GM12878 (cell line): ENCODE data around the gene SRGAP2C. TPM values are rescaled to one million over a fixed set of nuclear protein-coding genes. Genes with fewer than 3 reads are reported as not detected.
A peak's percentile ranks its signal among the peaks of the same experiment; 100 is the strongest.
"Not testable (repeated sequence)": the region's sequence is repeated elsewhere in the genome, so short reads cannot be mapped to it uniquely, and the experiment has no call there.

Experiments
- ATAC-seq: fragments of 200-7000 bp; cut with Tn5 transposase; 3 replicates; pipeline ENCODE4 v1.9.1; 2020; ENCODE audit warnings: mild to moderate bottlenecking, moderate library complexity
- BruUV-seq: library from RNA; stranded (reverse); fragments of 400-500 nt; replicated peaks from 2 replicates; lab custom pipeline; 2021; lab: Mats Ljungman, UMichigan
- CTCF ChIA-PET: fragments of 300-600 bp; sonication (Branson Sonifier 250); formaldehyde crosslinking; extraction: SDS; loops from one replicate; lab custom pipeline; 2021; ENCODE audit warnings: inconsistent platforms; lab: Yijun Ruan, JAX
- POLR2A ChIA-PET: fragments of 350-600 bp; formaldehyde crosslinking; extraction: SDS; loops from one replicate; lab custom pipeline; 2021; ENCODE audit warnings: inconsistent platforms; lab: Charles Lee
- RAD21 ChIA-PET: fragments of 300-600 bp; sonication (Branson Sonifier 250); formaldehyde crosslinking; loops from one replicate; lab custom pipeline; 2023; ENCODE audit warnings: antibody characterized with exemption; ENCODE audit not compliant: unreplicated experiment; lab: Charles Lee
- SMC1A ChIA-PET: fragments of 300-600 bp; sonication (Branson Sonifier 250); formaldehyde crosslinking; loops from one replicate; lab custom pipeline; 2023; ENCODE audit not compliant: unreplicated experiment, uncharacterized antibody; lab: Charles Lee
- DNase-seq: peaks from one replicate; pipeline ENCODE4 v3.0.0-alpha.2; 2011; ENCODE audit warnings: low read depth, low spot score
- FAIRE-seq: peaks from 3 replicates; lab custom pipeline; 2011; peaks lifted over from hg19 to GRCh38; lab: Jason Lieb, UNC
- H2AFZ ChIP-seq: 2 replicates; pipeline ENCODE4 v1.6.0; 2011; ENCODE audit warnings: low read depth, low read length, control low read depth; ENCODE audit not compliant: control insufficient read depth
- H3K27ac ChIP-seq: 2 replicates; pipeline ENCODE4 v1.5.1; 2011; ENCODE audit warnings: control low read depth; ENCODE audit not compliant: control insufficient read depth, insufficient read depth
- H3K27me3 ChIP-seq, 2 experiments: replicated peaks in 1 of 2; 2 replicates each; pipeline versions ENCODE4 v1.6.0 to v1.6.1; 2011; ENCODE audit warnings: low read length in 1 of 2; ENCODE audit not compliant: control insufficient read depth in 2 of 2, insufficient read depth in 2 of 2
- H3K36me3 ChIP-seq, 2 experiments: 2 replicates each; pipeline ENCODE4 v1.5.1; 2011; ENCODE audit warnings: low read length in 1 of 2; ENCODE audit not compliant: control insufficient read depth in 2 of 2, insufficient read depth in 2 of 2
- H3K4me1 ChIP-seq: 2 replicates; pipeline ENCODE4 v1.6.1; 2011; ENCODE audit warnings: mild to moderate bottlenecking, low read length, moderate library complexity, mixed read lengths; ENCODE audit not compliant: control insufficient read depth, insufficient read depth
- H3K4me2 ChIP-seq: 2 replicates; pipeline ENCODE4 v1.6.0; 2011; ENCODE audit warnings: control low read depth; ENCODE audit not compliant: control insufficient read depth, insufficient read depth
- H3K4me3 ChIP-seq: fragments of 200-600 bp; sonication (generic); 2 replicates; pipeline ENCODE4 v1.5.1; 2016
- H3K79me2 ChIP-seq: 2 replicates; pipeline ENCODE4 v1.6.0; 2011; ENCODE audit warnings: low read length; ENCODE audit not compliant: control insufficient read depth, insufficient read depth
- H3K9ac ChIP-seq: 2 replicates; pipeline ENCODE4 v1.8.0; 2011; ENCODE audit warnings: low read length, control low read depth, mixed read lengths; ENCODE audit not compliant: control insufficient read depth, insufficient read depth
- H3K9me3 ChIP-seq: replicated peaks from 3 replicates; pipeline ENCODE4 v1.5.1; 2011; ENCODE audit warnings: mild to moderate bottlenecking, low read length; ENCODE audit not compliant: control insufficient read depth, insufficient read depth
- H4K20me1 ChIP-seq: 2 replicates; pipeline ENCODE4 v1.6.0; 2011; ENCODE audit not compliant: control insufficient read depth, insufficient read depth
- RUNX3 ChIP-seq: IDR thresholded peaks from 2 replicates; pipeline ENCODE4 v1.6.1; 2012; ENCODE audit warnings: low read length, inconsistent platforms
- WGBS: methylation state at CpG from one replicate; pipeline ENCODE4 v1.1.6; 2016; ENCODE audit warnings: low lambda C conversion rate; ENCODE audit not compliant: insufficient replicate concordance, insufficient coverage; ENCODE audit errors: missing lambda C conversion rate; 5-methylcytosine and 5-hydroxymethylcytosine counted together
- in situ Hi-C: fragments of 300-500 bp; cut with MboI; formaldehyde crosslinking; loops from 9 replicates; pipeline ENCODE4 v1.14.3; 2018; ENCODE audit warnings: mixed read lengths
- intact Hi-C: fragments of 100-400 bp; cut with micrococcal nuclease; formaldehyde crosslinking; loops from one replicate; pipeline ENCODE4 v1.14.2; 2022; ENCODE audit not compliant: unreplicated experiment
- polyA plus RNA-seq, 11 experiments: library from polyadenylated mRNA; depleted of rRNA in 4 of 11; unstranded in 6 of 11; stranded (reverse) in 5 of 11; fragments of >200 nt; fragmentation: Nextera tagmentation in 4 of 11; fragmentation: Illumina TruSeq in 1 of 11; extraction: Ambion mirVana in 4 of 11; extraction: Trizol in 1 of 11; gene quantifications; 1 replicate in 1 of 11; 2 replicates in 10 of 11; pipeline versions ENCODE4 v1.2.1 to v1.2.3, GENCODE V29; 2011 to 2016; ENCODE audit warnings: inconsistent platforms in 2 of 11, missing spikeins in 2 of 11, low read depth in 1 of 11
- total RNA-seq, 4 experiments: library from RNA; depleted of rRNA in 3 of 4; stranded (reverse); fragments of >200 nt in 3 of 4; fragmentation: Illumina TruSeq in 1 of 4; extraction: Trizol in 1 of 4; gene quantifications; 2 replicates each; pipeline versions ENCODE4 v1.2.1 to v1.2.3, GENCODE V29; 2013 to 2021

Gene SRGAP2C
- total and polyA plus RNA-seq, 10 of the 15 experiments (the other 5 are each of a cell fraction or from before 2014, with no cell fraction given), result 0.82 to 7.6 (median 2.3) TPM

GRCh38 chr1:121263789-121264244, 79.0 kb downstream of the SRGAP2C start:
- CTCF ChIA-PET, H3K9me3 ChIP-seq, H3K79me2 ChIP-seq, BruUV-seq, H3K36me3 ChIP-seq, H3K4me1 ChIP-seq, H3K27ac ChIP-seq, H3K4me3 ChIP-seq, DNase-seq, H3K27me3 ChIP-seq, FAIRE-seq, H4K20me1 ChIP-seq, in situ Hi-C loops, H2AFZ ChIP-seq, POLR2A ChIA-PET, RAD21 ChIA-PET, H3K9ac ChIP-seq, SMC1A ChIA-PET, H3K4me2 ChIP-seq, intact Hi-C loops: not testable (repeated sequence)
- no CpG with 5 or more reads among the region's 1 CpG for WGBS
- ATAC-seq, result peak; percentile 93
- TF ChIP-seq RUNX3, result peak; percentile 17; the same call in 1 of the 2 replicates

- H3K27me3 ChIP-seq, RAD21 ChIA-PET, CTCF ChIA-PET, ATAC-seq, POLR2A ChIA-PET, H3K79me2 ChIP-seq, H3K9ac ChIP-seq, in situ Hi-C loops, DNase-seq, H4K20me1 ChIP-seq, H3K36me3 ChIP-seq, H3K9me3 ChIP-seq, H3K27ac ChIP-seq, H3K4me2 ChIP-seq, intact Hi-C loops, FAIRE-seq, SMC1A ChIA-PET, H3K4me1 ChIP-seq, BruUV-seq, H2AFZ ChIP-seq, H3K4me3 ChIP-seq: not testable (repeated sequence)
- no CpG with 5 or more reads among the region's 4 CpGs for WGBS
These were observed 82.3 kb downstream of the SRGAP2C start for GRCh38 chr1:121267072-121267471.

GRCh38 chr1:121269309-121269708, 84.5 kb downstream of the SRGAP2C start:
- ATAC-seq, result 0 out of 3 replicates have a peak, but pooled peaks have one; percentile 8
- H3K9me3 ChIP-seq, H3K36me3 ChIP-seq, H3K27ac ChIP-seq, H3K79me2 ChIP-seq, CTCF ChIA-PET, DNase-seq, H2AFZ ChIP-seq, H3K27me3 ChIP-seq, H3K4me1 ChIP-seq, H3K4me3 ChIP-seq, RAD21 ChIA-PET, H3K4me2 ChIP-seq, intact Hi-C loops, FAIRE-seq, SMC1A ChIA-PET, POLR2A ChIA-PET, H3K9ac ChIP-seq, in situ Hi-C loops, BruUV-seq, H4K20me1 ChIP-seq: not testable (repeated sequence)
- WGBS, result no CpG with 5 or more reads among the region's 1 CpG

- SMC1A ChIA-PET, H3K4me1 ChIP-seq, BruUV-seq, H3K27ac ChIP-seq, H3K9me3 ChIP-seq, H4K20me1 ChIP-seq, POLR2A ChIA-PET, RAD21 ChIA-PET, H3K27me3 ChIP-seq, H3K4me3 ChIP-seq, H3K4me2 ChIP-seq, H2AFZ ChIP-seq, intact Hi-C loops, FAIRE-seq, H3K36me3 ChIP-seq, H3K79me2 ChIP-seq, DNase-seq, in situ Hi-C loops, H3K9ac ChIP-seq, CTCF ChIA-PET: not testable (repeated sequence)
- peak; percentile 72 for ATAC-seq
- no CpG with 5 or more reads among the region's 3 CpGs for WGBS
These were observed 85.2 kb downstream of the SRGAP2C start for GRCh38 chr1:121269973-121270372.
